GM19023 (cell line): ENCODE results near the gene DPF3.

Experiments
- ATAC-seq: cut with Tn5 transposase; IDR thresholded peaks from one replicate; pipeline ENCODE4 v1.9.1; 2021; ENCODE audit warnings: mild to moderate bottlenecking, moderate library complexity; ENCODE audit not compliant: unreplicated experiment

Gene DPF3

GRCh38 chr14:72904840-72905561 lies 11.1 kb upstream of the DPF3 start:
- ATAC-seq: no peak

- ATAC-seq: no peak
Observed at GRCh38 chr14:72904218-72904617, 10.3 kb upstream of the DPF3 start.

- ATAC-seq: no peak
Observed at GRCh38 chr14:72903716-72904115, 9.8 kb upstream of the DPF3 start.

DNA sequence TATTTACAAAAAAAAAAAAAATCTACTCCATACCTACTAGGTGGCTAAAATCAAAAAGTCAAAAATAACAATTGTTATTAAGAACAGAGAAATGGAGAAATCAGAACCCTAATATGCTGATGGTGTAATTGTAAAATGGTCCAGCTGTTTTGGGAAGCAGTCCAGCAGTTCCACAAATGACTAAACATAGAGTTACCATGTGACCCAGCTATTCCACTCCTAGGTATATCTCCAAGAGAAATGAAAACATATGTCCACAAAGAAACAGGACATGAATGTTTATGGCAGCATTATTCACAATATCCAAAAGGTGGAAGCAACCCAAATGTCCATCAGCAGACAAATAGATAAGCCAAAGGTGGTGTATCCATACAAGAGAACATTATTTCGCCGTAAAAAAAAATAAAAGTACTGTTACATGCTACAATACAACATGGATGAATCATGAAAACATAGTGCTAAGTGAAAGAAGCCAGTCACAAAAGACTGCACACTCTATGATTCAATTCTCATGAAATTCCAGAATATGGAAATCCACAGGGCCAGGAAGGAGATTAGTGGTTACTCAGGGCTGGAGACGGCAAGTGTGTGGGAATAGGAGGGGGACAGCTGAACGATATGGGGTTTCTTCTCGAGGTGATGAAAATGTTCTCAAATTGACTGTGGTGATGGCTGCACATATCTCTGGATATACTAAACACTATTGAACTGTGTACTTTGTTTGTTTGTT lies 9.1 kb upstream of the DPF3 start:
- ATAC-seq: no peak

DNA sequence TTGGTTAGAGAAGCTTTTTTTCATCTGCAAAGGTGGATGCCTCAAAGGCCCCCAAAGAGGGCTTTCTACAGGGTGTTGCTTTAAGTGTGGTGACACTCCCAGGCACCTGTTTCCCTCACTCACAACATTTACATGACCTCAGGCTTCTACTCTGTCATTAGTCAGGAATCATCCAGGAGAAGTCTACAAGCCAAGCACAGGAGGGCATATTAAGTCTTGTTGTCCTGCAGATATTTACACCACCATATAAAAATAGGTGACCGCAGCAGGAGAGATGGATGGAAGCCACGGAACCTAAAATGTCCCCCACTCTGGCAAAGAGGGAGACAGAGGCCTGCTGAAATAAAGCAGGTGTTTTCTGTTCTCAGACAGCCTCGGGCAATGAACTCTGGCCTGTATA lies 7.5 kb upstream of the DPF3 start:
- no peak for ATAC-seq

DNA sequence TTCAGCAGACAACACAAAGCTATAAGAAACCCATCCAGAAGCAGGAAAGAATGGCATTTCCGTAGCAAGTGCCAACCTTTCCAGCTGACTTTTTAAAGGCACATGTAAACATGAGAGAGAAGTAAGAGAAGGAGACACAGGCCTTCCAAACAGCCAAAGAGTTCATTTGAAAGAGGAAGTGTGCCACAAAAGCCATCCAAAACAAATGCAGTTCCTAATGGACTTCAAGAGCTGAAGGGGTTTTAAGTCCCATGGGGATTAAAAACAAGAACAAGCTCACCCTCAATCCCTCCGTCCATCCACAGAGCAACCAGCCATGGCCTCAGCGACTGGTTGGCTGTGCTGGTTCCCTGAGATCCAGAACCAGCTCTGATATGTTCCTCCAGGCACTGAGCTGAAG lies 4.5 kb upstream of the DPF3 start:
- ATAC-seq: no peak

- no peak for ATAC-seq
Observed at GRCh38 chr14:72894623-72895378, 900 bp upstream of the DPF3 start.

- no peak for ATAC-seq
Observed at GRCh38 chr14:72894323-72894622, 372 bp upstream of the DPF3 start.

DNA sequence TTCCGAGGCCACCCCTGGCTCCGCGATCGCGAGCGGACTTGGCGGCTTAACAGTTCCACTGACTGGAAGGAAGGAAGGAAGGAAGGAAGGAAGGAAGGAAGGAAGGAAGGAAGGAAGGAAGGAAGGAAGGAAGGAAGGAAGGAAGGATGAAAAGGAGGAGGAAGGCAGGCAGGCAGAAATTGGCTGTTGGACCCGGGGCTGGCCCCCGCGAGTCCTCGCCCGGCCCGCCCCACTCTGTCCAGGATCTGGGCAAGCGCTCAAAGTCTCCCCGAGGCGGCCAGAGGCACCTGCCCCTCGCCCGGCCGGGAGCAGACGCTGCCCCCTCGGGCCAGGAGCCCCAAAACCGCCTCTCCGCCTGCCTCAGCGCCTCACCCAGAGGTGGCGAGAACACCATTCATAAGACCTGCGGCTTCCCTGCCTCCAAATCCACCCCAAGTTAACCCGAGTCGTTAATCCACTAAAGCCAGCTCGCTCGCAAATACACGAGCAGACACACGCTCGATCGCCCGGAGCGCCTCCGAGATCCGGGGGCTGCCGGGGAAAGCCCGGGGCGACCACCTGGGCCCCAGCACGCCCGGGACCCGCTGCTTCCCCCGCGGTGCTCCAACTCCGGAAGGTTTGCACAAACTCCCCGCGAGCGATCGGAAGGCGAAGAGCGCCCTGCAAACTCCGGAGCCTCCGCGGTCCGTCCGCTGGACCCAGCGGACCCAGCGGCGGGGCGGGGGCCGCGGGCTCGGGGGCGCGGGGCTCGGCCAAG lies 844 bp downstream of the DPF3 start:
- ATAC-seq: no peak

DNA sequence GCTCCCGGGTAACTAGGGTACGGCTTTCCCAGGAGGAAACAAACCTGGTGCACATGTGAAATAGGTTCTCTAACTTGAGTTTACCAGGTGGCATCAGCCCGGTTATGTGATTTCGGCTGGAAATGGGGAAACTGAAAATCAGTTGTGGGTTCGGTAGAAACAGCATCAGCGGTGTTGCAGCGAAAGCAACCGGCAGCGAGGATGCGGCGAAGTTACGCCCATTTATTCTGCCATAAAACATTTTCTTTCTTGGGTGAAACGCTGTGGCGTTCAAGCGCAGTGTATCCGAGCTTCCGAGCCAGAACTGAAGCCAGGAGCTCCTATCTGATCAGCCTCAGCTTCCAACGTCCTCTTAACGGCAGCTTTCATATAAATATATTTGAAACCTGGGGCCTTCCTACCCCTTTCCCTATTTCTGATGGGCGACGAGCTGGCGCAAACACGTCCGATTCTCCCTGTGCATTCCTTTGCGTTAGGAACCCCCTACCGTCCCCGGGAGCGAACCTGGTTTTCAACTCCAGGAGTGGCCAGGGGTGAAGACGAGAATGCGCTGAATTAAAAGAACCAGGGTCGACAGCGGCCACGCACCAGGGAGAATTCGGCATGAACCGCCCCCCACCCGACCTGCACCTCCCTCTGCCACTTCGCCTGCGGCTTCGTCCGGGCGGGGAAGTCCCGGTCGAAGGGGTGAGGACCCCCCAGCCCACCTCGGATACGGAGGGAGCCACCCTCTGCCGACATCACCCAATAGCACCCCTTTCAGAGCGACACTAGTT lies 1.6 kb downstream of the DPF3 start:
- ATAC-seq: no peak

GRCh38 chr14:72891666-72892102 lies 2.2 kb downstream of the DPF3 start:
- ATAC-seq: no peak

DNA sequence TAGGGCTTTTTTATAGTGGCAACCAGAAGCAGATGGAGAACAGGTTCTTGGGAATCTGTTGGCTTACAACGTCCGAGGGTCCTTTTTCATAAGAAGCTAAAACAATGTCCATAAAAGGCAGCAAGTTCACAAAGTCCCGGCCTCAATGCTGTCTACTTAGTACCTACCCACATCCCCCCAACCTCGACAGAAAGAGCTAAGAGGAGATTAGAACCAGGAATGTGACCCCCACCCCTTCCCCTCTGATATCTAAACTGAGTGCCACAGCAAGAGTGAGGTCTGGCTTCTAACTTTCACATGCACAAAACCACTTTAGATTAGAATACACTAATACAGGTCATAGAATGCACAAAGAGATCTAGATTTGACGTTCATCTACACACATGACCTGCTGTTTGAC lies 4.5 kb downstream of the DPF3 start:
- ATAC-seq: no peak

GRCh38 chr14:72888636-72889201 lies 5.2 kb downstream of the DPF3 start:
- no peak for ATAC-seq

DNA sequence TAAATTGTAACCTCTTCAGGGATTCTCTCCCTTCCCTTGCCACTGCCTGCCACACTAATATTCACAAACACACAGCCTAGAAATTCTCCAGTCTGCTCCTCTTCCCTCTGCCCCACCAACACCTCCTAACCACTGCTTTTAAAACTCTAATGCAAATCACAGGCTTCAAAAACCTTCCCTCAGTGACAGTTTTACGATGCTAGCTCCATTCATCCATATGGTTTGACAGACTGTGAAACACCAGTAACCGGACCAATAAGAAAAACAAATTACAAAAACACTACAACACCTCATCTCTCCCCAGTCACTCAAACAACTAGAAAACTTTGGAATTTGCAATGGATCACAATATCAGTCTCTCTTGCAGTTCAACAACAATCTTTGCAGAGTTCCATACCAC lies 5.7 kb downstream of the DPF3 start:
- ATAC-seq: no peak

DNA sequence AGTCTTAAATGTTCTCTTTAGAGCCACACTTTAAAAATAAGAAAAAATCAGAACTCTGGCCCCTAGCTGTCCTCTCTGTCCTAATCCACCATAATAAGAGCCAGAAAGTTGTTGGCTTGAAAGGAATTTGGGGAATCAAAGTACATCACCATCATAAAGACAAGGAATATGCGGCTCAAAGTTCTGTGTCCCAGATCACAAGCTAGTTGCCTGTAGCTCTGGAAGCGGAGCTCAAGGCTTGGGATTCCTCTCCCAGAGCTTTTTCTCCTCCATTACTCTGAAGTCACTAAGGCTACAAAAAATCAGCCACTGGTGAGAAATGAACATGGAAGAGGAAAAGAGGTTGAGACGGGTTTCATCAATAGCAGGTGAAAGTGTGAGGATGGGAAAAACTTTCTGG lies 6.4 kb downstream of the DPF3 start:
- ATAC-seq: no peak

- no peak for ATAC-seq
Observed at GRCh38 chr14:72884386-72884785, 9.5 kb downstream of the DPF3 start.

- no peak for ATAC-seq
Observed at GRCh38 chr14:72883961-72884360, 9.9 kb downstream of the DPF3 start.

- ATAC-seq: no peak
Observed at GRCh38 chr14:72883109-72883508, 10.8 kb downstream of the DPF3 start.

- ATAC-seq: no peak
Observed at GRCh38 chr14:72882463-72882862, 11.4 kb downstream of the DPF3 start.

GRCh38 chr14:72882047-72882446 lies 11.9 kb downstream of the DPF3 start:
- no peak for ATAC-seq
